ENCODE results near the gene CRABP1. TPM values are rescaled to one million over a fixed set of nuclear protein-coding genes. Genes with fewer than 3 reads are reported as not detected.

The CRABP1 gene
- total RNA-seq, 1 experiment from 2014 or later: not detected

GRCh38 chr15:78360958-78361718 lies 21.0 kb downstream of the CRABP1 start:
- H3K4me2 ChIP-seq: no peak overlapping the region
- no peaks in the 10 kb centered on the region for H3F3A ChIP-seq (ENCODE audit: insufficient read depth, low read depth)
- BruUV-seq (replicated peaks): no TSS peak
- H3K9me3 ChIP-seq (ENCODE audit: insufficient read depth, low read depth): no peaks in the 10 kb centered on the region
- H3K27ac ChIP-seq: no peak overlapping the region
- no peaks in the 10 kb centered on the region for H3K4me1 ChIP-seq (replicated peaks; ENCODE audit: insufficient read depth)
- no peak overlapping the region for H3K4me3 ChIP-seq
- H3K9me2 ChIP-seq (ENCODE audit: insufficient read depth): no peaks in the 10 kb centered on the region
- peaks cover 14% of the 10 kb centered on the region for H3K27me3 ChIP-seq (ENCODE audit: insufficient read depth, low read depth)
- no peaks in the 10 kb centered on the region for H3K36me3 ChIP-seq (ENCODE audit: low read depth)
- POLR2A ChIA-PET (ENCODE audit: unreplicated experiment): no interaction called here
- intact Hi-C loops (cut with micrococcal nuclease; ENCODE audit: unreplicated experiment): no loop called here
- no peak for TF ChIP-seq CTCF (conservative IDR thresholded peaks at IDR 0.05)
- no peak for DNase-seq
- H4K20me1 ChIP-seq (ENCODE audit: insufficient read depth): no peaks in the 10 kb centered on the region
- H2AFZ ChIP-seq: no peak overlapping the region
- CTCF ChIA-PET: no interaction called here
- no peaks in the 10 kb centered on the region for H3K79me2 ChIP-seq (ENCODE audit: low read depth)

- ChIA-PET POLR2A (ENCODE audit: unreplicated experiment) (no interaction called here), CTCF (no interaction called here)
- Histone ChIP-seq H3K4me1 (replicated peaks; ENCODE audit: insufficient read depth) (no peaks in the 10 kb centered on the region), H3K4me2 (no peak overlapping the region), H3K79me2 (ENCODE audit: low read depth) (no peaks in the 10 kb centered on the region), H3K4me3 (no peak overlapping the region), H2AFZ (no peak overlapping the region), H3K27me3 (ENCODE audit: insufficient read depth, low read depth) (peaks cover 14% of the 10 kb centered on the region), H3K9me3 (ENCODE audit: insufficient read depth, low read depth) (no peaks in the 10 kb centered on the region), H3K36me3 (ENCODE audit: low read depth) (no peaks in the 10 kb centered on the region), H3F3A (ENCODE audit: insufficient read depth, low read depth) (no peaks in the 10 kb centered on the region), H3K9me2 (ENCODE audit: insufficient read depth) (no peaks in the 10 kb centered on the region), H3K27ac (no peak overlapping the region), H4K20me1 (ENCODE audit: insufficient read depth) (no peaks in the 10 kb centered on the region)
- intact Hi-C loops (cut with micrococcal nuclease; ENCODE audit: unreplicated experiment): no loop called here
- no peak for DNase-seq
- TF ChIP-seq EZH2 (IDR thresholded peaks at IDR 0.05; ENCODE audit: low read depth) (no peak), CTCF (conservative IDR thresholded peaks at IDR 0.05) (no peak)
- BruUV-seq (replicated peaks): no TSS peak
Measured at GRCh38 chr15:78361771-78362506, 21.8 kb downstream of the CRABP1 start.

- no peaks in the 10 kb centered on the region for H3F3A ChIP-seq (ENCODE audit: insufficient read depth, low read depth)
- H3K27me3 ChIP-seq (ENCODE audit: insufficient read depth, low read depth): peaks cover 13% of the 10 kb centered on the region
- H3K4me2 ChIP-seq: no peak overlapping the region
- H3K9me3 ChIP-seq (ENCODE audit: insufficient read depth, low read depth): no peaks in the 10 kb centered on the region
- H3K27ac ChIP-seq: no peak overlapping the region
- BruUV-seq (replicated peaks): no TSS peak
- intact Hi-C loops (cut with micrococcal nuclease; ENCODE audit: unreplicated experiment): no loop called here
- H3K4me3 ChIP-seq: no peak overlapping the region
- H3K9me2 ChIP-seq (ENCODE audit: insufficient read depth): no peaks in the 10 kb centered on the region
- POLR2A ChIA-PET (ENCODE audit: unreplicated experiment): no interaction called here
- H2AFZ ChIP-seq: no peak overlapping the region
- H3K79me2 ChIP-seq (ENCODE audit: low read depth): no peaks in the 10 kb centered on the region
- DNase-seq: no peak
- H4K20me1 ChIP-seq (ENCODE audit: insufficient read depth): no peaks in the 10 kb centered on the region
- H3K4me1 ChIP-seq (replicated peaks; ENCODE audit: insufficient read depth): no peaks in the 10 kb centered on the region
- H3K36me3 ChIP-seq (ENCODE audit: low read depth): no peaks in the 10 kb centered on the region
- CTCF ChIA-PET: no interaction called here
- no peak for TF ChIP-seq EZH2 (IDR thresholded peaks at IDR 0.05; ENCODE audit: low read depth)
- no peak for TF ChIP-seq CTCF (conservative IDR thresholded peaks at IDR 0.05)
Measured at GRCh38 chr15:78362716-78363380, 22.7 kb downstream of the CRABP1 start.

All from PC-9 (cell line).